Activated CD8-positive, alpha-beta memory T cell treated with anti-CD3 and anti-CD28 coated beads, Interleukin-2, amount 50 U/mL, for 1 hour (primary cell): ENCODE data around the gene VSTM2L.
"Not testable (repeated sequence)": the region's sequence is repeated elsewhere in the genome, so short reads cannot be mapped to it uniquely, and the experiment has no call there.

Experiments used
- DNase-seq: peaks from one replicate; pipeline ENCODE4 v3.0.0-alpha.2; 2020; ENCODE audit errors: extremely low read depth

VSTM2L gene

DNA sequence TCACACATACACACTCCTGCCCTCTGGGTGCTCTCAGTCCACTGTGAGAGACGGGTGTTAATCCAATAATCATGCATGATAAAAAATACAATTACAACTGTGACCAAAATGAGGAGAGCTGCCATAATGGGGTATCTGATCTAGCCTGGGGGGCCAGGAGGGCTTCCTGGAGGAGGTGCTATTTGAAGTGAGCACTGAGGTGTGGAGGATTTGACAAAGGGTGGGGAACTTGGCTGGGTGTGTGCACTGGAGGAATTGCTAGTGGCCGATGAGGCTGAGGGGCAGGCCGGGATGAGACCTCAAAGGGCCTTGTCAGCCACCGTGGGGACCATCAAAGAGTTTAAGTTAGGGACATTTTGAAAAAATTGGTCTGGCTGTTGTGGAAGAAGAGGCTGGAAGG, 34.8 kb downstream of the VSTM2L start:
- no peak for DNase-seq

DNA sequence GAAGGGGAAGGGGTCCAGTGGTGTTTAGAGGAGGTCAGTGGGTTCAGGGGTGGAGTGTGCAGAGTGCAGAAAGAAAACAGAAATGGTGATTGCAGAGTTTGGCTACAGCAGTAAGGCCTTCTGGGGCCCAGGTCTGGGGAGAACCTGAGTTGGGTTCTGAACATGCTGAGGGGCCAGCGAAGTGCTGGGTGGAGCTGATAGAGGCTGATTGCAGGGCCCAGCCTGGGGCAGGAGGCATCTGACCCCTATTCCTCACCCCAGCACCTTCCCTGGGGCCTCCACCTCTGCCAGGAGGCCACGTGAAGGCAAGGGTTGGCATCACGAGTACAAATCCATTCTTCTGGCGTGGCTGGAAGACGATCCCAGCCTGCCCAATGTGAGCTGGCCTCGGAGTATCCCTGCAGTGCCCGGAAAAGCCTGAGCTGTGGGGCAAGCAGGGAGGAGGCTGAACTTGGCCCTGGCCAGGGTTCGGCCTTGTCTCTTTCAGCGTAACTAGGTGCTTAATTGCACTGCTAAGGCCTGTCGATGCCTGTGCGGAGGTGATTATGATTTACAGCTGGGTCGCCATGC, 35.3 kb downstream of the VSTM2L start:
- DNase-seq = no peak

DNA sequence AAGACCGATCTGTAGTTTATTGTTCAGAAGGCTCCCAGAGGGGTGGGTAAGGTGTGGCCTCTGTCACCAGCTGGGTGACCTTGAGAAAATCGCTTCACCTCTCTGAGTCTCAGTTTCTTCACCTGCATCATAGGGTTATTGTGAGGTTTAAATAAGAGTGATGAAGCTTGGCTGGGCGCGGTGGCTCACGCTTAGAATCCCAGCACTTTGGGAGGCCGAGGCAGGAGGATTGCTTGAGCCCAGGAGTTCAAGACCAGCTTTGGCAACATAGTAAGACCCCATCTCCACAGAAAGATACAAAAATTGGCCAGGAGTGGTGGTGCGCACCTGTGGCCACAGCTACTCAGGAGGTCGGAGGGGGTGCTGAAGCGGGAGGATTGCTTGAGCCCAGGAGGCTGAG, 36.0 kb downstream of the VSTM2L start:
- no peak for DNase-seq

DNA sequence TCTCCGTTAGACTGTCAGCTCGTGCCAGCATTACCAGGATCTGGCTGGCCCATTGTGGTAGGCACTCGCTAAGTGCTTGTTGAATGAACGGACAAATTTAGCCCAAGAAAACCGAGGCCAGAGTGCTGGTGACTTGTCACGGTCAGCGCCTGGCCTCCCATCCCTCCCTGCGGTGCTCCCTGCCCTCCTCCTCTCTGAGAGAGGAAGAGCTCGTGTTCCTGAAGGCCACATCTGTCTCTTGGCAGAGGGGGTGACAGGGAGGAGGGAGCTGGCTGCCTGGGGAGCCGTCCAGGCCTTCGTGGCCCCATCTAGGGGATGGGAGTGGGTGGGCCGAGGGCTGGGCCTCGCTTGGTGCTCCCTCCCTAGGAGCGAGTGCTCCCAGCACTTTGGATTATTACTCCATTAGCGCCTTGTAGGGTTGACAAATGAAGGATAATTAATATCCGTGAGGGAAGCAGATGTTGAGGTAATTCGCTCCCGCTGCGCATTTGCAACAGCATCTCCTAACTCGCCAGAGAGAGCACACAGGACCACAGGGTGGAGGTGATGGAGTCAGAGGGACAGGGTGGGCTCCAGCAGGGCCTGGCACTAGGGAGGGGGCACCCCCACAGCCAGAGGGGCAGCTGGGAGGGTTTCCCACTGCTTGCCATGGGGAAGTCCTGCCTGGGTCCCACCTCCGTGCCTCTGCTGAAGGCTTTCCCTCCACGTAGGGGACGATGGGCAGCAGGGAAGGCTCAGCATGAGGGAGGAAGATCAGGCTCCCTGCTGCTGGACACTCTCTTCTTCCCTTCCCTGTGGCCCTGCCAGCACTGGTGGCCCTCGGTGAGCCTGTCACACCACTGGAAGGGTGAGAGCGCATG, 37.0 kb downstream of the VSTM2L start:
- no peak for DNase-seq

DNA sequence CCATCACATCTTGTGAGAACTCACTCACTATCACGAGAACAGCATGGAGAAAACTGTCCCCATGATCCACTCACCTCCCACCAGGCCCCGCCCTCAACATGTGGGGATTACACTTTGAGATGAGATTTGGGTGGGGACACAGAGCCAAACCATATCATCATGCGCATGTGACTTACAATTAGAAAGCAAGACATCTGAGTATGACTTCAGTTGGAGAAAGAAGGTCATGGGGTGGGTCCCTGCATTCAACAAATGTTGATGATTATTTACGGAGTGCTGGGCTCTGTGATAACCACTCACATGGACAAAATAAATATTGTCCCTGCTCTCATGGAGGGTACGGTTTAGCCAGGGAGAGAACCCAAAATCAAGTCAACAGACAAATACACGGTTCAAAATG, 37.9 kb downstream of the VSTM2L start:
- no peak for DNase-seq

DNA sequence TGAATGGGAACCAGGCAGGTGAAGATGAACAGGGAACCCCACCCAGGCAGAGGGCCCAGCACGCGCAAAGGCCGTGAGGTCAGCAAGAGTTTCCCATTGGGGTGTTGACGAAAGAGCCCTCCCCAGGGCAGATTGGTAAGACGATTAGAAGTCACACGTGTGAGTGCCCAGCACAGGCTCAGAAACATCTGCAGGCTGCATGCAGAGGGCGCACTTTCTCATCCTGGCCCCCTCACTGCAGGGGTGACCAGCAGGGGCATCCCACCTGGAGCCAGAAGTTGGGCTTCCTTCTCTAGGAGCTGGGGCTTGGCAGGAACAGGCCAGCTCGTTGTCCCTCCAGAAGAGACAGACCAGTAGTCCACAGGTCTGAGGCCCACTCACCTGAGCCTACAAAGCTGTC, 38.4 kb downstream of the VSTM2L start:
- no peak for DNase-seq

DNA sequence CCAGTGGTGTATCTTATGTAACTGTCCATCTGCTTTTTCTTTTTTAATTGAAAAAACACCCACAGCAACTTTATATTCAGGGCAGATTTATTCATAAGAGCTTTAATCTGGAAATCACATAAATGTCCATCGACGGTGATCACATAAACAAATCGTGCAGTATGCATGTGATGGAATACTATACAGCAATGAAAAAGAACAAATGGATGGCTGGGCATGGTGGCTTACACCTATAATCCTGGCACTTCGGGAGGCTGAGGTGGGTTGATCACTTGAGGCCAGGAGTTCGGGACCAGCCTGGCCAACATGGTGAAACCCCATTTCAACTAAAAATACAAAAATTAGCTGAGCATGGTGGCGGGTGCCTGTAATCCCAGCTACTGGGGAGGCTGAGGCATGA, 39.1 kb downstream of the VSTM2L start:
- DNase-seq = no peak

DNA sequence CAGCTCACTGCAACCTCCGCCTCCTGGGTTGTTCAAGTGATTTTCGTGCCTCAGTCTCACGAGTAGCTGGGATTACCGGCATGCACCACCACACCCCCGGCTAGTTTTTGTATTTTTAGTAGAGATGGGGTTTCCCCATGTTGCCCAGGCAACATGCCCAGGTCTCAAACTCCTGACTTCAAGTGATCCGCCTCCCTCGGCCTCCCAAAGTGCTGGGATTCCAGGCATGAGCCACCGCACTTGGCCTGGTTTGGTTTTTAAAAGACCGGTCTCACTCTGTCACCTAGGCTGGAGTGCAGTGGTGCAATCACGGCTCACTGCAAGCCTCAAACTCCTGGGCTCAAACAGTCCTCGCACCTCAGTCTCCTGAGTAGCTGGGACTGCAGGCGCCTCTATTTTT, 40.1 kb downstream of the VSTM2L start:
- DNase-seq = no peak

DNA sequence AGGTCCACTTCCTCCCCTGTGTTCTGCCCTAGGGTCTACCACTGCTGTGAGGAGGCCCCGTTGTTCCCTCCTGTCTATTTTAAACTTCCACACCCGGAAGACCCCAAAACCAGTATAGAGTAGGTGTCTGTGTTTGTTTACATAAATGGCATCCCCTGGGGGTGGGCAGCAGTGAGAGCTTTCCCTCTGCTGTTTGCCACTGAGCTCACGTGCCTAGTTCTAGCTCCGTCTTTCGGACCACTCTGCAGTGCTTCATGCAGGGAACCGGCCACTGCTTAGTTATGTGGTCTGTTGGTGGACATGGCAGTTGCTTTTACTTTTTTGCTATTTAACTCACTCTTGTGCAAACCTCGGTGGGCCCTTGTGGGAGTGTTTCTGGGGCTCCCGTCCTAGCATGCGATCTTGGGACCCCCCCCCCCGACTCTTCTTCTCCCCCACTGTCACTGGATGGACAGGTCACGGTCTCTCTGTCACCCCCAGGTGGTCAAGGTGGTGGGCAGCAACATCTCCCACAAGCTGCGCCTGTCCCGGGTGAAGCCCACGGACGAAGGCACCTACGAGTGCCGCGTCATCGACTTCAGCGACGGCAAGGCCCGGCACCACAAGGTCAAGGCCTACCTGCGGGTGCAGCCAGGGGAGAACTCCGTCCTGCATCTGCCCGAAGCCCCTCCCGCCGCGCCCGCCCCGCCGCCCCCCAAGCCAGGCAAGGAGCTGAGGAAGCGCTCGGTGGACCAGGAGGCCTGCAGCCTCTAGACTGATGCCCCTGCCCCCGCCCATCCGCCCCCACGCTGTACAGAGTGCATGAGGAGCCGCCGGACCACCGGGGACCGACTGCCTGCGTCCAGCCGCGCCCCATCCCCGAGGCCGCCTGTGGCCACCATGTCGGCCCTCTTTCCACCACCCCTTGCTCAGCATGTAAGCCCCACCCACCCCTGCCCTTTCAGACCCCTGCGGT, 40.9 kb downstream of the VSTM2L start:
- no peak for DNase-seq

DNA sequence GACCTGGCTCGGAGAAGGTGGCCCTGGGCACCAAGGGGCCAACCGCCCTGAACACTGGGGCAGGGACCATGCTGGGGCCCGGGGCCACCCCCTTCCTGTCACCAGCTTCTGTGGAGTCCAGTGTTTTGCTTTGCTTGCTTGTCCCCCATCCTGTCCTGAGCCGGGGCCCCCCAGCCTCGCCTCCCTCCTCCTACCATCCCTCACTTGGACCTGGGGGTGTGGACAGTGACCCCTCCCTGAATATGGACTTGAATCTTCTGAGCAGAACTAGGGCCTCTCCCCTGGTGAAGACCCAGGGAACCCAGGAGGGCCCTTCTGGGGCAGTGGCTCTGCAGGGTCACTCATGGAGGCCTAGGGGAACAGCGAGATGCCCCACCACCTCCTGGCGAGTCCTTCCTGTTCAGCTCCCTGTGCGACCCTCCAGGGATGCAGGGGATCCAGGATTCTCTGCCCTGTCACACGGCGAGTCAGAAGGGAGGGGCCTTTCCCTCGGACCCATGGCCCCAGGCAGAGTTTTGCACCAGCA, 41.6 kb downstream of the VSTM2L start:
- DNase-seq = no peak

DNA sequence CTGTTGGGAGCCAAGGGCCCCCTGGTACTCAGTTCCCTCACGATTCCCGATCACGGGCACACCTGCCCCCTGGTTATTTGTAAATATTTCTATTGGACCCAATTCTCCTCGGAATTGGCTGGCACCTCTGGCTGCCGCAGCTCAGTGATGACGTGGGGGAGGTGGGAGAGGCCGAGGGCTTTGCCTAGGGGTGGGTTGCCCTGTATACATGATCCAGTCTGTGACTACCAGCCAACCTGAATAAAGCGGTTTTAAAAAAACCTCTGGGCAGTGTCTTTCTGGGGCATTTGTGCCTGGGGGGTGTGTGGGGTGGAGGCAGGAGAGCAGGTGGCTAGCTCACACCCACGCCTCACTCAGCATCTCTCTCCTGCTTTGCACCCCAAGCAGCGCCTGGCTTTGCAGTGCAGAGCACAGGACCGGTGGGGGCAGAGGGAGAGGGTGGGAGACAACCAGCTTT, 42.2 kb downstream of the VSTM2L start:
- no peak for DNase-seq

DNA sequence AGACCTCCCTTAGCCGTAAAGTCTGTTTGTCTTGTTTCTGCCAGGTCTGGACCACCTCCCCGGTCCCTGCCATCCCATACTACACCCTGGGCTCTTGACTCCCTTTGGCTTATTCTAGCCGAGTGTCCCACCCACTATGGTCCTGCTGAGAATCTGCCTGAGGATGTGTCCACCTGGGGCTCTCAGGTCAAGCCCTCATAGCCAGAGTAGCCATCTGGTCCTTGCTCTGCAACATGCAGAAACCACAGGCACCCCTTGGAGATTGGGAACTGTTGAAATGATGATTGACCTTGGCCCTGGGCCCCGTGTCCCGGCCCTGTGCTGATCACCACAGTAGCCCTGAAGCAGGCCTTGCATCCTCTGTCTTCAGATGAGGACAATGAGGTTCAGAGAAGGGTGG, 44.0 kb downstream of the VSTM2L start:
- DNase-seq = no peak

DNA sequence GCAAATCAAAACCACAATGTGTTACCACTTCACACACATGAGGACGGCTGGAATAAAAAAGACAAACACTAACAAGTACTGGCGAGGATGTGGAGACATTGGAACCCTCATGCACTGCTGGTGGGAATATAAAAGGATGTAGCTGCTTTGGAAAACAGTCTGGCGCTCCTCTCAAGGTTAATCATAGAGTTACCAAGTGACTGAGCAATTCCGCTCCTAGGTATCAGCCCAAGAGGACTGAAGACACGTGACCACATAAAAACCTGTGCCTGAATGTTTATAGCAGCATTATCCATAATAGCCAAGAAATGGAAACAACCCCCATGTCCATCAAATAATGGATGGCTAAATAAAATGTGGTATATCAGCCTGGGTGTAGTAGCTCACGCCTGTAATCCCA, 45.0 kb downstream of the VSTM2L start:
- no peak for DNase-seq

DNA sequence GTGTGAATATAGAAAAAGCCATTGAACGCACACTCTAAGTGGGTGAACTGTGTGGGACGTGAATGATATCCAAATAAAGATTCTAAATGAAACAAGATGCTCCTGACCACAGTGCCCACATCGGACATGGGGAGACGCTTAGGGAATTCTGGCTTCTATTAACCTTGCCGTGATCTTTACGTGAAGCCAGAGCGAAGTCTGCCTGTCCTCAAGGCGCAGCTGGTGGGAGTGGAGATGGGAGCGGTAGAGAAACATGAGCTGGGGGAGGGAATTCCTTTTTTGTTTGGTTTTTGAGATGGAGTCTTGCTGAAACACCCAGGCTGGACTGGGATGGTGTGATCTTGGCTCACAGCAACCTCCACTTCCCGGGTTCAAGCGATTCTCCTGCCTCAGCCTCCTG, 46.0 kb downstream of the VSTM2L start:
- DNase-seq = no peak

DNA sequence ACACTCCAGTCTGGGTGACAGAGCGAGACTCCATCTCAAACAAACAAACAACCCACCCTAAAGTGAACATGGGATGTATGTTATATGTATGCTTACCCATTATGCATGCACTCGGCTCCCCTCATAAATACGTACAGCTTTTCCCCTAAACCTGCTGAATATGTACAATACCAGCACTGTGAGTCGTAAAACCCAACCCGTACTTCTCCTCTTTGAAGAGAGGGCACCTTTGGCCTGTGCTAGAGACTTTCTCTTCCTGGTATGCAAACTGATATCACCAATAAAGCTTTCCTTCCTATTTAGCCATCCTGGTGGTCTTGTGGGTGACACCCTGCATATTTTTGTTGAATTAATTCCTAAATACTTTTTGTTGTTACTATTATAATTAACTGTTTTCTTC, 51.3 kb downstream of the VSTM2L start:
- no peak for DNase-seq

DNA sequence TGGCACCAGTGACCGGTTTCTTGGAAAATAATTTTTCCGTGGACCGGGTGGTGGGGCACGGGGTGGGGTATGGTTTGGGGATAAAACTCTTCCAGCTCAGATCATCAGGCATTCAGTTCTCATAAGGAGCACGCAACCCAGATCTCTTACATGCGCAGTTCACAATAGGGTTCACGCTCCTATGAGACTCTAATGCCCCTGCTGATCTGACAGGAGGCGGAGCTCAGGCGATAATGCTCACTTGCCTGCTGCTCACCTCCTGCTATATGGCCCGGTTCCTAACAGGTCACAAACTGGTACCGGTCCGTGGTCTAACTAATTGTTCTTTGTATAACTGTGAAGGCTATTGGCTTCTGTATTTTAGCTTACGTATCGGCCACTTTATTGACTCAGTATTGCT, 51.7 kb downstream of the VSTM2L start:
- no peak for DNase-seq

DNA sequence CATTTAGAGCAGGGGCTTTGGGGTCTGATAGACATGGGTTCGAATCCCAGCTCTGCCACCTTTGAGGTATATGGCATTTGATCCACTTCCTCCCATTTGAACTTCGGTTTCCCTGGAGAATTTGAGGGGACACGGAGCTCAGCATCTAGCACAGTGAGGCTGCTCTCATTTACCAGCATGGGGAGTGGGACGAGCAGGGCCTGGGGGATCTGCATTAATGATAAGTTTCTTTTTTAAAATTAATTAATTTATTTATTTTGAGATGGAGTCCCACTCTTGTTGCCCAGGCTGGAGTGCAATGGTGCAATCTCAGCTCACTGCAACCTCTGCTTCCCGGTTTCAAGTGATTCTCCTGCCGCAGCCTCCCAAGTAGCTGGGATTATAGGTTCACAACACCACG, 52.6 kb downstream of the VSTM2L start:
- no peak for DNase-seq

DNA sequence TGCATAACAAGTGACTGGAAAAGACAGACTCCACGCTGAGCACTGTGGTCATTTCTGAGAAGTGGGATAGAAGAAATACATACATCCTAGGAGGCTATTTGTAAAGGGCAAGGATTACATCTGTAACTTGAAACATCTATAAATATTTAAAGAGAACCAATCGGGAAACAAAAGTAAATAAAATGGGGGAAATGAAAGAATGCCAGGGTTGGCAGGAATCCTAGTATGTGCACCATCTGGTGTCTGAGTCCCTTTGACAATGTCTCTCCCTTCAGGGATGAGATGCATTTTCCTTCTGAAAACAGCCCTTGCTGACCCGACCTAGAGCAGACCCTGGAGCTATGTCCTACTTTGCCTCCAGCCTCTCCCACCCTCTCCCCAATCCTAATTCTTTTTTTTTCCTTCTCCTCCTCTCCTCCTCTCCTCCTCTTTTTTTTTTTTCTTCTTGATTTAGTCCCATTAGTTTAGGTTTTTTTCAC, 53.2 kb downstream of the VSTM2L start:
- no peak for DNase-seq

DNA sequence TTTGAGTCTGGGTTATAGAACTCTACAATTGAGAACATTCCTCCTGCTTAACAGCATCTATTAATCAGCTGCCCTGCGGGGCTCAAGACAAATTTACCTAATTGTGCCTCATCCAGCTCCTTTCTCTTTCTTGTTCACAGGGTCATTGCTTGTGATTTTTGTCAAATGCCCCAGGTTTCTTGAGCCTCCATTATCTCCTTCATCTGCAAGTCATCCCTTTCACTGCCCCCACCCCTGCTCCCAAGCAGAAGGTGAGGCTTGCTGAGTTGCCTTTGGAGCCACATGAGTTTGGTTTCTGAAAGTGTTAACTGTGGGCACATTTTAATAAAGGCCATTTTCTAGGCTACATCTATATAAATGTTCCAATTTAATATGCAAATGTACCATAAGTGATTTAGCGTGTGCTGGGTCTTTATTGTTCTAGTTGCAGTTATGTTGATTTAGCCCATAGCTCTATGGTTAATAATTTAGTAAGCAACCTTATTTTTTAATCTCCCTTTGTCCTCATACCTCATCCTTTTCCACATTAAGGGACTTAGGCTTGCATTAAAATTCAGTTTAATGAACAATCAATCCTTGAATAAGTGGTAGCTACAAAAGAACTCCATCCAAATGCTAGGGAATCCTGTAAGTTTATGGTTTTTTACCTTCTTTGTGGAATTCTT, 56.1 kb downstream of the VSTM2L start:
- no peak for DNase-seq

DNA sequence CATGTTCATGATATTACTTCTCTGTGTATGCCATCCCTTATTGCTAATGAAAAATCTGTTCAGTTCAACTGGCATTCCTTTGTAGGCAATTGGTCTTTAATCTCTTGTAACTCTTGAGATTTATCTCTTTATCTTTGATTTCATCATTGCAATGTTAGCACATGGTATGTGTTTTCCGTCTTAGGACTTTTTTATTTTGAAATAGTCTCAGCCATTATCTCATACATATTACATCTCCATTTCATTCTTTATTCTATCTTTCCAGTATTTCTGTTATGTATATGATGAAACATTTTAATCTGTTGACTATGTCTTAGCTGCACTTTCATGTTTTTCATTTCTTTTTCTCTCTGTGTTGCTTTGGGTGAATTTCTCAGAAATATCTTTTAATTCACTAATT, 58.1 kb downstream of the VSTM2L start:
- no peak for DNase-seq

DNA sequence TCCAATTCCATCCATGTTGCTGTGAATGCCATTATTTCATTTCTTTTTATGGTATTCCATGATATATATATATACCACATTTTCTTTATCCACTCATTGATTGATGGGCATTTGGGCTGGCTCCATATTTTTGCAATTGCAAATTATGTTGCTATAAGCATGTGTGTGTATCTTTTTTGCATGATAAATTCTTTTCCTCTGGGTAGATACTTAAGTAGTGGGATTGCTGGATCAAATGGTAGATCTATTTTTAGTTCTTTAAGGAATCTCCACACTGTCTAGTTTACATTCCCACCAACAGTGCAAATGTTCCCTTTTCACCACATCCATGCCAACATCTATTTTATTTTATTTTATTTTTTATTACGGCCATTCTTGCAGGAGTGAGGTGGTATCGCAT, 60.6 kb downstream of the VSTM2L start:
- DNase-seq = not testable (repeated sequence)
